Hepatic stellate cell (primary cell): ENCODE data around the gene PSPC1.
"Not testable (repeated sequence)": the region's sequence is repeated elsewhere in the genome, so short reads cannot be mapped to it uniquely, and the experiment has no call there.

Experiments
- DNase-seq: peaks from one replicate; pipeline ENCODE4 v3.0.0; 2011; ENCODE audit warnings: low spot score

Gene PSPC1, protein sequence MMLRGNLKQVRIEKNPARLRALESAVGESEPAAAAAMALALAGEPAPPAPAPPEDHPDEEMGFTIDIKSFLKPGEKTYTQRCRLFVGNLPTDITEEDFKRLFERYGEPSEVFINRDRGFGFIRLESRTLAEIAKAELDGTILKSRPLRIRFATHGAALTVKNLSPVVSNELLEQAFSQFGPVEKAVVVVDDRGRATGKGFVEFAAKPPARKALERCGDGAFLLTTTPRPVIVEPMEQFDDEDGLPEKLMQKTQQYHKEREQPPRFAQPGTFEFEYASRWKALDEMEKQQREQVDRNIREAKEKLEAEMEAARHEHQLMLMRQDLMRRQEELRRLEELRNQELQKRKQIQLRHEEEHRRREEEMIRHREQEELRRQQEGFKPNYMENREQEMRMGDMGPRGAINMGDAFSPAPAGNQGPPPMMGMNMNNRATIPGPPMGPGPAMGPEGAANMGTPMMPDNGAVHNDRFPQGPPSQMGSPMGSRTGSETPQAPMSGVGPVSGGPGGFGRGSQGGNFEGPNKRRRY

DNA sequence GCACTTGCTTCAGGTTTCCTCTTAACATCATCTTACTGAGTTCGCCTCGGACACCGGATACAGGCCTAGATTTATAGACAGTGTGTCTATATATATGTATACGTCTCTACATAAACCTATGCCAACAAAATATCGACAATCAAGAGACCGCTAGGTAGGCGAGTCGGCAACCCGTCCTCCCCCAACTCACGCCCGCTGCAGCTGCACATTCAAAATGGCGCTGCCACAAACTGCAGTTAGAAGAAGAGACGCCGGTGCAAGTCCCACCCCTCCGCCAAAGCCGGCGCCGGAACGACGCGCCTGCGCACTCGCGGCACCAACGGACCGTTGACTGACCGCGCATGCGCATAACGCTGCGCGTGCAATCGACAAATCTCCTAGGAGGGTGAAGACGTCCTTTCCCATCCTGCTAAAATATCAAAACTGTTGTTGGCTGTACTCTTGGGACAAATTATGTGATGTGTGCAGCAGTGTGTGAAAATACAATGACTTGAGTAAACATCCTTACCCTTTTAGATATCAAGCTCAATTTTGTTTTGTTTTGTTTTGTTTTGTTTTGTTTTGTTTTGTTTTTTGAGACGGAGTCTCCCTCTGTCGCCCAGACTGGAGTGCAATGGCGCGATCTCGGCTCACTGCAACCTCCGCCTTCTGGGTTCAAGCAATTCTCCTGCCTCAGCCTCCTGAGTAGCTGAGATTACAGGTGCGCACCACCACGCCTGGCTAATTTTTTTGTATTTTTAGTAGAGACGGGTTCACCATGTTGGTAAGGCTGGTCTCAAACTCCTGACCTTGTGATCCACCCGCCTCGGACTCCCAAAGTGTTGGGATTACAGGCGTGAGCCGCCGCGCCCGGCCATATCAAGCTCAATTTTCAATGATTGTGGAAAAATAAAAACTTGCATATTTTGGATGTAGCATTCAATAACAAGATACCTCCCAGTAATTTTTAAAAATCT, at the start of gene PSPC1:
TSS of gene PSPC1 (minus strand) at position 219 of the 956 bp plus-strand sequence. CDS start at position 31, 188 bp downstream.
- peak; percentile 98 for DNase-seq

GRCh38 chr13:19822673-19823072, 39.9 kb upstream of the PSPC1 start:
- DNase-seq = no peak

- no peak for DNase-seq
Measured at GRCh38 chr13:19818223-19818842, 35.6 kb upstream of the PSPC1 start.

DNA sequence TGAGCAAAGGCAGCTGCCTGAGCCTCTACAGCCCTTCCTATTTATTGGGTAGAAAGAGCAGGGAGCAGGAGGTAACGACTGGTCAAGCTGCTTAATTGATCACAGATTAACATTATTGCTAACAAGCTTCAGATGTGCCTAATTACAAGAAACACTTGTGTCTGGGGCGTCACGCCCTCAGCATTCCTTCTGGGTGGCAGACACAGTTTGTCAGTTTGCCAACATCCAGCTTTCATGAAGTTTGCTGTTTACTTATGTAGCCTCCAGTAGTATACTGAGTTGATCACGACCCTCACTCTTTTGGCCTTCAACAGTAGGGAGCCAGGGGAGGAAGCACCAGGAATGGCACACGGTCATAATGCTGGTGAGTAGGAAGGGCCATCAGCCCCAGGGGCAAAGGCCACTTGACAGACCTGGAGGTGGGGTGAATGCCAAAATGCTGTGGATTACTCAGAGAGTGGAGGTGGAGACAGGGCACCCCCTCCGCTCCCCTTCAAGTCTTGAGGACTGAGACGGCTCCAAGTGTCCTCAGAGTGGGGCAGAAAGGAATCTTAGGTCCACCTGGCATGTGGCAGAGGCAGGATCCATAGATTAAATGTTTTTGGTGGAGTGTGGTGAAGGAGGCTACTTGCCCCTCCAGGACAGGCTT, 34.9 kb upstream of the PSPC1 start:
- no peak for DNase-seq

- no peak for DNase-seq
Measured at GRCh38 chr13:19817106-19817505, 34.4 kb upstream of the PSPC1 start.

DNA sequence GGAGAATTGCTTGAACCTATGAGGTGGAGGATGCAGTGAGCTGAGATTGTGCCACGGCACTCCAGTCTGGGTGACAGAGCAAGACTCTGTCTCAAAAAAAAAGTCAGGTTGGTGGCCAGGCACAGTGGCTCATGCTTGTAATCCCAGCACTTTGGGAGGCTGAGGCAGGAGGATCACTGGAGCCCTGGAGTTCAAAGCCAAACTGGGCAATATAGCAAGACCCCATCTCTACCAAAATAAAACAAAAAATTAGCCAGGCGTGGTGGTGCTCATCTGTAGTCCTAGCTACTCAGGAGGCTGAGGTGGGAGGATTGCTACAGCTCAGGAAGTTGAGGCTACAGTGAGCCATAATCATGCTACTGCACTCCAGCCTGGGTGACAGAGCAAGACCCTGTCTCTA, 33.1 kb upstream of the PSPC1 start:
- DNase-seq = not testable (repeated sequence)

GRCh38 chr13:19810996-19811881, 28.5 kb upstream of the PSPC1 start:
- no peak for DNase-seq

DNA sequence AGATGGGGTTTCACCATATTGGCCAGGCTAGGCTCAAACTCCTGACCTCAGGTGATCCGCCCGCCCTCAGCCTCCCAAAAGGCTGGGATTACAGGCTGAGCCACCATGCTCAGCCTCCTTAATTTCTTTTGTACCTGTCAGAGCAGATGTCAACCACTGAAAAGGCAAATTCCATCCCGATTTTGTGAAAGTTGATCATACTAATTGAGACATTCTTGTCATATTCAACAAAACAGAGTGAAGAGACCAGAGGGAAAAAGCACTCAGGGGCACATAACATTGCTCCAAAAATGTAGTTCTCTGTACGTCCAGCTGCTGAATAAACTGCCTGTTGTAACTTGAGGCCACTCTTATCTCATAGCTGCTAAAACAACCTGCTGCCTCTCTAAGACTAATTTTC, 27.4 kb upstream of the PSPC1 start:
- DNase-seq = no peak

DNA sequence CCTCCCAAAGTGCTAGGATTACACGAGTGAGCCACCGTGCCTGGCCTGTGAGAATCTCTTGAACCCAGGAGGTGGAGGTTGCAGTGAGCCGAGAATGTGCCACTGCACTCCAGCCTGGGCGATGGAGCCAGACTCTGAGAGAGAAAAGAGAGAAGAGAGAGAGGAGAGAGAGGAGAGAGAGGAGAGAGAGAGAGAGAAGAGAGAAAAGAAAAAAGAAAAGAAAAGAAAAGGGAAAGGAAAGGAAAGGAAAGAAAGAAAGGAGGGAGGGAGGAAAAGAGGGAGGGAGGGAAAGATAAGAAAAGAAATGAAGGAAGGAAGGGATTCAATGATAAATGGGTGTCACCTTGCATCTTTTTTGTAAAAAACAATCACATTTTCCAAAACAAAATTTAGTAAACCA, 23.0 kb upstream of the PSPC1 start:
- no peak for DNase-seq

DNA sequence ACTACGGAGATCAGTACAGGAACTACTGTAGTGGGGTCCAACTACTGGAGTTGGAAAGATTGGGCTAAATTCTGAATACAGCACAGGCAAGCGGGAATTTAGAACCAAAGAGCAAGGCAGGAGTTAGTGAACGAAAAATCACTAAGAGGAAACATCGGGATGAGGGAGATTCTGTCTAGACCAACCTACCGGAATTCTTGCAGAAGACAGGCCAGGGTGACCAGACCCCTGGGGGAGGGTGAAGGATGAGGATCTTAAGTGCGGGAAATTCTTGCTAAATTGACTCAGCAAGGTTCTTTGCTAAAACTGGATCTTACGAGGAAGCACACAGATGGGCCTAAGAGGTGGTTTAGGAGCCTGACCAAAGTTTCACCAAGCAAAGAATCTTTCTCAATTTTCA, 13.2 kb upstream of the PSPC1 start:
- DNase-seq = no peak

GRCh38 chr13:19794631-19795030, 11.9 kb upstream of the PSPC1 start:
- no peak for DNase-seq

GRCh38 chr13:19791953-19792537, 9.3 kb upstream of the PSPC1 start:
- no peak for DNase-seq

- peak; percentile 65 for DNase-seq
Measured at GRCh38 chr13:19782049-19782726, 557 bp downstream of the PSPC1 start.

GRCh38 chr13:19781526-19781925, 1.2 kb downstream of the PSPC1 start:
- DNase-seq = no peak

- DNase-seq = not testable (repeated sequence)
Measured at GRCh38 chr13:19780753-19781418, 1.9 kb downstream of the PSPC1 start.

- DNase-seq = no peak
Measured at GRCh38 chr13:19772306-19772705, 10.4 kb downstream of the PSPC1 start.

- no peak for DNase-seq
Measured at GRCh38 chr13:19769854-19770253, 12.9 kb downstream of the PSPC1 start.

DNA sequence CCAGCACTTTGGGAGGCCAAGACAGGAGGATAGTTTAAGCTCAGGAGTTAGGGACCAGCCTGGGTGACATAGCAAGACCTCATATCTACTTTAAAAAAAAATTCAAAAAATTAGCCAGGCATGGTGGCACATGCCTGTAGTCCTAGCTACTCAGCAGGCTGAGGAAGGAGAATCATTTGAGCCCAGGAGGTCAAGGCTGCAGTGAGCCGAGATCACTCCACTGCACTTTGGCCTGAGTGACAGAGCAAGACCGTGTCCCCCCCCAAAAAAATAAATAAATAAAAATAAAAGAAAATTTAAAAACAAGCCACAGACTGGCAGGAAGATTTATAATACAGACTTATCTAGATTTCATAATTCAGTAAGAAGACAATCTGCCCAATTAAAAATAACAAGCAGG, 14.8 kb downstream of the PSPC1 start:
- DNase-seq = no peak

DNA sequence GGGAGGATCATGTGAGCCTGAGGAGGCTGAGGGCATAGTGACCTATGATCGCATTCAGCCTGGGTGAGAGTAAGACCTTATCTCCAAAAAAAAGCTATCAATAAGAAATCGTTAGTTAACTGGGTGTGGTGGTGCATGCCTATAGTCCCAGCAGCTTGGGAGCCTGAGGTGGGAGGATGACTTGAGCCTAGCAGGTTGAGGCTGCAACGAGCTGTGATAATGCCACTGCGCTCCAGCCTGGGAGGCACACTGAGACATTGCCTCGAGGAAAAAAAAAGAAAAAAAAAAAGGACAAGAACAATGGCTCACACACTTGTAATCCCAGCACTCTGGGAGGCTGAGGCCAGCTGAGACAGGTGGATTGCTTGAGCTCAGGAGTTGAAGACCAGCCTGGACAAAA, 16.2 kb downstream of the PSPC1 start:
- DNase-seq = no peak
